ENCODE data around the gene POLD4.

The POLD4 gene

GRCh38 chr11:67397986-67398660 lies 44.8 kb upstream of the POLD4 start:
- DNase-seq (ENCODE audit: low spot score): no peak
- TF ChIP-seq CTCF (IDR thresholded peaks at IDR 0.05; ENCODE audit: extremely low read depth, missing control alignments): no peak

- no peak for DNase-seq (ENCODE audit: low spot score)
- TF ChIP-seq CTCF (IDR thresholded peaks at IDR 0.05; ENCODE audit: extremely low read depth, missing control alignments): no peak
Observed at GRCh38 chr11:67397536-67397935, 44.2 kb upstream of the POLD4 start.

- TF ChIP-seq CTCF (IDR thresholded peaks at IDR 0.05; ENCODE audit: extremely low read depth, missing control alignments): no peak
- no peak for DNase-seq (ENCODE audit: low spot score)
Observed at GRCh38 chr11:67396587-67397389, 43.4 kb upstream of the POLD4 start.

- no peak for TF ChIP-seq CTCF (IDR thresholded peaks at IDR 0.05; ENCODE audit: extremely low read depth, missing control alignments)
- DNase-seq (ENCODE audit: low spot score): no peak
Observed at GRCh38 chr11:67396259-67396581, 42.9 kb upstream of the POLD4 start.

GRCh38 chr11:67395555-67396258 lies 42.4 kb upstream of the POLD4 start:
- TF ChIP-seq CTCF (IDR thresholded peaks at IDR 0.05; ENCODE audit: extremely low read depth, missing control alignments): no peak

GRCh38 chr11:67393990-67394389 lies 40.6 kb upstream of the POLD4 start:
- DNase-seq (ENCODE audit: low spot score): no peak
- no peak for TF ChIP-seq CTCF (IDR thresholded peaks at IDR 0.05; ENCODE audit: extremely low read depth, missing control alignments)

More at GRCh38 chr11:67395555-67396258, 42.4 kb upstream of the POLD4 start:
- no peak for DNase-seq (ENCODE audit: low spot score)

GRCh38 chr11:67393437-67393836 lies 40.1 kb upstream of the POLD4 start:
- TF ChIP-seq CTCF (IDR thresholded peaks at IDR 0.05; ENCODE audit: extremely low read depth, missing control alignments): no peak
- DNase-seq (ENCODE audit: low spot score): no peak

Measured in GM20000 (cell line).